Glutamatergic neuron (in vitro differentiated cells): ENCODE results near the gene ADGRG3. TPM values are rescaled to one million over a fixed set of nuclear protein-coding genes. Genes with fewer than 3 reads are reported as not detected.

Experiments used
- DNase-seq: peaks from one replicate; pipeline ENCODE4 v3.0.0; 2022
- H3K27ac Mint-ChIP-seq: one replicate; pipeline ENCODE4 v1.8.0; 2020; ENCODE audit warnings: mild to moderate bottlenecking, mixed read lengths, inconsistent platforms; ENCODE audit not compliant: unreplicated experiment
- H3K27me3 Mint-ChIP-seq: one replicate; pipeline ENCODE4 v1.8.0; 2020; ENCODE audit warnings: mild to moderate bottlenecking, moderate library complexity, mixed read lengths, inconsistent platforms; ENCODE audit not compliant: unreplicated experiment
- H3K36me3 Mint-ChIP-seq: one replicate; pipeline ENCODE4 v1.8.0; 2020; ENCODE audit warnings: mild to moderate bottlenecking, mixed read lengths, inconsistent platforms; ENCODE audit not compliant: unreplicated experiment
- H3K4me1 Mint-ChIP-seq: one replicate; pipeline ENCODE4 v1.8.0; 2020; ENCODE audit warnings: mild to moderate bottlenecking, low read depth, mixed read lengths, inconsistent platforms; ENCODE audit not compliant: unreplicated experiment
- H3K4me3 Mint-ChIP-seq: one replicate; pipeline ENCODE4 v1.8.0; 2020; ENCODE audit warnings: mild to moderate bottlenecking, mixed read lengths, inconsistent platforms; ENCODE audit not compliant: unreplicated experiment
- H3K9me3 Mint-ChIP-seq: one replicate; pipeline ENCODE4 v1.8.0; 2020; ENCODE audit warnings: mild to moderate bottlenecking, moderate library complexity, mixed read lengths, inconsistent platforms; ENCODE audit not compliant: unreplicated experiment
- CTCF ChIP-seq: fragments of 200-600 bp; sonication (generic); IDR thresholded peaks from one replicate; pipeline ENCODE4 v1.5.0; 2021; ENCODE audit not compliant: partially characterized antibody, unreplicated experiment
- total RNA-seq: library from RNA; stranded (reverse); fragmentation: NEBNext Ultra II Directional; extraction: Animal tissue kit (Norgen Biotek cat#: 25700); gene quantifications from one replicate; pipeline ENCODE4 v1.2.1, GENCODE V29; 2021; ENCODE audit not compliant: unreplicated experiment

ADGRG3 gene
- total RNA-seq, 1 donor from 2014 or later: not detected

- peaks cover 7% of the 10 kb centered on the region for H3K4me1 Mint-ChIP-seq
- H3K9me3 Mint-ChIP-seq: peaks cover 5% of the 10 kb centered on the region
- H3K27ac Mint-ChIP-seq: no peak overlapping the region
- no peak for DNase-seq
- peaks cover 8% of the 10 kb centered on the region for H3K27me3 Mint-ChIP-seq
- no peaks in the 10 kb centered on the region for H3K36me3 Mint-ChIP-seq
- no peak for TF ChIP-seq CTCF
- no peak overlapping the region for H3K4me3 Mint-ChIP-seq
These were observed 18.5 kb downstream of the ADGRG3 start for GRCh38 chr16:57686577-57686976.

GRCh38 chr16:57687363-57687929, 19.3 kb downstream of the ADGRG3 start:
- Mint-ChIP-seq H3K27ac (no peak overlapping the region), H3K4me3 (no peak overlapping the region), H3K36me3 (no peaks in the 10 kb centered on the region), H3K9me3 (peaks cover 5% of the 10 kb centered on the region), H3K4me1 (peaks cover 7% of the 10 kb centered on the region), H3K27me3 (peaks cover 8% of the 10 kb centered on the region)
- no peak for TF ChIP-seq CTCF
- no peak for DNase-seq

GRCh38 chr16:57688487-57688986, 20.4 kb downstream of the ADGRG3 start:
- Mint-ChIP-seq H3K9me3 (peaks cover 5% of the 10 kb centered on the region), H3K36me3 (no peaks in the 10 kb centered on the region), H3K4me3 (no peak overlapping the region), H3K4me1 (peaks cover 7% of the 10 kb centered on the region), H3K27ac (no peak overlapping the region), H3K27me3 (peaks cover 8% of the 10 kb centered on the region)
- no peak for DNase-seq
- no peak for TF ChIP-seq CTCF

- Mint-ChIP-seq H3K9me3 (peaks cover 5% of the 10 kb centered on the region), H3K27me3 (peaks cover 8% of the 10 kb centered on the region), H3K4me3 (no peak overlapping the region)
These were observed 21.1 kb downstream of the ADGRG3 start for GRCh38 chr16:57688987-57689761.

More at GRCh38 chr16:57688987-57689761, 21.1 kb downstream of the ADGRG3 start:
- no peak for DNase-seq
- Mint-ChIP-seq H3K36me3 (no peaks in the 10 kb centered on the region), H3K4me1 (peaks cover 7% of the 10 kb centered on the region), H3K27ac (peak overlapping the region; percentile 64)
- no peak for TF ChIP-seq CTCF
